Loucy (cell line): ENCODE results near the gene FOXP4.

Experiments used
- CTCF ChIP-seq: fragments of 200-600 bp; sonication (generic); conservative IDR thresholded peaks from 2 replicates; pipeline ENCODE4 v1.5.1; 2014; ENCODE audit warnings: mild to moderate bottlenecking, antibody characterized with exemption, low read length
- EZH2phosphoT487 ChIP-seq: fragments of 200-600 bp; IDR thresholded peaks from 2 replicates; pipeline ENCODE4 v1.6.1; 2018; ENCODE audit warnings: antibody characterized with exemption, mild to moderate bottlenecking, moderate library complexity, borderline replicate concordance

- TF ChIP-seq CTCF (no peak), EZH2phosphoT487 (no peak)
Measured at GRCh38 chr6:41563060-41563776, 17.0 kb downstream of the FOXP4 start.
